WERI-Rb-1 (cell line): Measurements from ENCODE around the gene SLC44A4.
"Not testable (repeated sequence)": the region's sequence is repeated elsewhere in the genome, so short reads cannot be mapped to it uniquely, and the experiment has no call there.

Experiments
- DNase-seq: peaks from one replicate; pipeline ENCODE4 v3.0.0-alpha.2; 2020
- H3K27ac ChIP-seq: fragments of 250-450 bp; sonication (Bioruptor Pico); 2 replicates; pipeline ENCODE4 v1.5.1; 2020; ENCODE audit warnings: mild to moderate bottlenecking, moderate library complexity
- H3K27me3 ChIP-seq: fragments of 250-450 bp; sonication (Bioruptor Pico); 2 replicates; pipeline ENCODE4 v1.5.1; 2021; ENCODE audit warnings: mild to moderate bottlenecking, low read depth, moderate library complexity; ENCODE audit not compliant: insufficient read depth, severe bottlenecking
- H3K36me3 ChIP-seq: fragments of 250-450 bp; sonication (Bioruptor Pico); 2 replicates; pipeline ENCODE4 v1.5.1; 2020; ENCODE audit warnings: mild to moderate bottlenecking, moderate library complexity
- H3K4me3 ChIP-seq: 2 replicates; pipeline ENCODE4 v1.5.1; 2011; ENCODE audit warnings: low read depth, mild to moderate bottlenecking, control low read depth, low read length
- H3K9me3 ChIP-seq: fragments of 250-450 bp; sonication (Bioruptor Pico); 2 replicates; pipeline ENCODE4 v1.5.1; 2021; ENCODE audit warnings: mild to moderate bottlenecking, moderate library complexity; ENCODE audit not compliant: severe bottlenecking
- TF ChIP-seq, protein P1 (sequence below): IDR thresholded peaks from 2 replicates; pipeline ENCODE4 v1.5.1; 2011; ENCODE audit warnings: low read depth, mild to moderate bottlenecking, control low read depth, inconsistent platforms, low read length

The SLC44A4 gene

DNA sequence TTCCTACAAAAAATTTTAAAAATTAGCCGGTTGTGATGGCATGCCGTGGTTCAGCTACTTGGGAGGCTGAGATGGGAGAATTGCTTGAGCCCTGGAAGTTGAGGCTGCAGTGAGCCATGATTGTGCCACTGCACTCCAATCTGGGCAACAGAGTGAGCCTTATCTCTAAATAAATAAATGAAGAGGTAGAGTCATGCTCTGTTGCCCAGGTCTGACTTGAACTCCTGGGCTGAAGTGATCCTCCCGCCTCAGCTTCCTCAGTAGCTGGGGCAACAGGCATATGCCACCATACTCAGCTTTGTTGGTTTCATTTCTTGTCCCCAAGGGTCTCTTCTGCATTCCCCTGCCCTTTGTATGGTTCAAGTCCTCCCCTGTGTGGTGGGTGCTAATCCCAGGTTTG lies 34.3 kb downstream of the SLC44A4 start:
- Histone ChIP-seq H3K4me3 (no peak overlapping the region), H3K27me3 (no peaks in the 10 kb centered on the region), H3K36me3 (peaks cover 33% of the 10 kb centered on the region), H3K9me3 (peaks cover 4% of the 10 kb centered on the region), H3K27ac (no peak overlapping the region)
- no peak for DNase-seq
- TF ChIP-seq, protein P1, sequence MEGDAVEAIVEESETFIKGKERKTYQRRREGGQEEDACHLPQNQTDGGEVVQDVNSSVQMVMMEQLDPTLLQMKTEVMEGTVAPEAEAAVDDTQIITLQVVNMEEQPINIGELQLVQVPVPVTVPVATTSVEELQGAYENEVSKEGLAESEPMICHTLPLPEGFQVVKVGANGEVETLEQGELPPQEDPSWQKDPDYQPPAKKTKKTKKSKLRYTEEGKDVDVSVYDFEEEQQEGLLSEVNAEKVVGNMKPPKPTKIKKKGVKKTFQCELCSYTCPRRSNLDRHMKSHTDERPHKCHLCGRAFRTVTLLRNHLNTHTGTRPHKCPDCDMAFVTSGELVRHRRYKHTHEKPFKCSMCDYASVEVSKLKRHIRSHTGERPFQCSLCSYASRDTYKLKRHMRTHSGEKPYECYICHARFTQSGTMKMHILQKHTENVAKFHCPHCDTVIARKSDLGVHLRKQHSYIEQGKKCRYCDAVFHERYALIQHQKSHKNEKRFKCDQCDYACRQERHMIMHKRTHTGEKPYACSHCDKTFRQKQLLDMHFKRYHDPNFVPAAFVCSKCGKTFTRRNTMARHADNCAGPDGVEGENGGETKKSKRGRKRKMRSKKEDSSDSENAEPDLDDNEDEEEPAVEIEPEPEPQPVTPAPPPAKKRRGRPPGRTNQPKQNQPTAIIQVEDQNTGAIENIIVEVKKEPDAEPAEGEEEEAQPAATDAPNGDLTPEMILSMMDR, result no peak

DNA sequence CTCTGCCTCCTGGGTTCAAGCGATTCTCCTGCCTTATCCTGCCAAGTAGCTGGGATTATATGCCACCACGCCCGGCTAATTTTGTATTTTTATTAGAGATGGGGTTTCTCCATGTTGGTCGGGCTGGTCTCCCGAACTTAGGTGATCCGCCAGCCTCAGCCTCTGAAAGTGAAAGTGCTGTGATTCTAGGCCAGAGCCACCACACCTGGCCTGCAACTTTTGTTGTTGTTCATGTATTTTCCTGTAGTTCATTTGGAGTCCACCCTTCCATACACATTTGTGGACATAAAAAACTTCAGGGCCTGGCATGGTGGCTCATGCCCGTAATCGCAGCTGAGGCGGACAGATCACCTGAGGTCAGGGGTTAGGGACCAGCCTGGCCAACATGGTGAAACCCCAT lies 36.7 kb downstream of the SLC44A4 start:
- Histone ChIP-seq H3K27me3 (no peaks in the 10 kb centered on the region), H3K4me3 (no peak overlapping the region), H3K27ac (no peak overlapping the region), H3K9me3 (peaks cover 4% of the 10 kb centered on the region), H3K36me3 (peaks cover 58% of the 10 kb centered on the region)
- DNase-seq, result no peak
- TF ChIP-seq, protein P1, result no peak

DNA sequence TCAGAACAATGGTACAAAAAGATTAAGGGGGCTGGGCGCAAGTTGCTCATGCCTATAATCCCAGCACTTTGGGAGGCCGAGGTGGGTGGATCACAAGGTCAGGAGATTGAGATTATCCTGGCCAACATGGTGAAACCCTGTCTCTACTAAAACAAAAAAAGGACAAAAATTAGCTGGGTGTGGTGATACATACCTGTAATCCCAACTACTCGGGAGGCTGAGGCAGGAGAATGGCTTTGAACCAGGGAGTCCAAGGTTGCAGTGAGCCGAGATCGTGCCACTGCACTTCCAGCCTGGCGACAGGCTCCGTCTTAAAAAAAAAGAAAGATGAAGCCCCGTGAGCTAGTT lies 39.0 kb downstream of the SLC44A4 start:
- not testable (repeated sequence) for H3K9me3 ChIP-seq, H3K4me3 ChIP-seq, H3K27me3 ChIP-seq, DNase-seq
- peak overlapping the region; percentile 1; the same call in 1 of the 2 replicates for H3K27ac ChIP-seq
- peaks cover 80% of the 10 kb centered on the region for H3K36me3 ChIP-seq

DNA sequence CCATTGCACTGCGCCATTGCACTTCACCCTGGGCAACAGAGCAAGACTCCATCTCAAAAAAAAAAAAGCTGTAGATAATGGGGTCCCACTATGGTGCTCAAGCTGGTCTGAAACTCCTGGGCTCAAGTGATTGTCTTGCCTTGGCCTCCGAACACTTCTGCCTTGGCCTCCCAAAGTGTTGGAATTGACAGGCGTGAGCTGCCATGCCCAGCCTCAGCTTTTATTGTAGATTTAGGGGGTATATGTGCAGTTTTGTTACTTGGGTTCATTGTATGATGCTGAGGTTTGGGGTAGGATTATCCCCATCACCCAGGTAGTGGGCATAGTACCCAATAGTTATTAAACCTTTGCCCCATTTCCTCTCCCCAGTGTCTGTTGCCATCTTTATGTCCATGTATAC lies 39.8 kb downstream of the SLC44A4 start:
- H3K27me3 ChIP-seq, result no peaks in the 10 kb centered on the region
- H3K9me3 ChIP-seq, result peaks cover 4% of the 10 kb centered on the region
- no peak overlapping the region for H3K27ac ChIP-seq
- peaks cover 80% of the 10 kb centered on the region for H3K36me3 ChIP-seq
- TF ChIP-seq, protein P1, result no peak
- DNase-seq, result no peak
- no peak overlapping the region for H3K4me3 ChIP-seq

DNA sequence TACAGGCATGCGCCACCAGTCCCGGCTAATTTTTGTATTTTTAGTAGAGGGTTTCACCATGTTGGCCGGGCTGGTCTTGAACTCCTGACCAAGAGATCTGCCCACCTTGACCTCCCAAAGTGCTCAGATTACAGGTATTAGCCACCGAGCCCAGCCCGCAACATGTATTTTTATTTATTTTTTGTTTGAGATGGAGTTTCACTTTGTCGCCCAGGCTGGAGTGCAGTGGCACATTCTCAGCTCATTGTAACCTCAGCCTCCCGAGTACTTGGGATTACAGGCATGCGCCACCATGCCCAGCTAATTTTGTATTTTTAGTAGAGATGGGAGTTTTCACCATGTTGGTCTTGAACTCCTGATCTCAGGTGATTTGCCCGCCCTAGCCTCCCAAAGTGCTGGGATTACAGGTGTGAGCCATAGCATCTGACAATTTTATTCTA lies 40.7 kb downstream of the SLC44A4 start:
- H3K27me3 ChIP-seq, H3K9me3 ChIP-seq, H3K27ac ChIP-seq, DNase-seq, H3K4me3 ChIP-seq: not testable (repeated sequence)
- H3K36me3 ChIP-seq, result peaks cover 80% of the 10 kb centered on the region

DNA sequence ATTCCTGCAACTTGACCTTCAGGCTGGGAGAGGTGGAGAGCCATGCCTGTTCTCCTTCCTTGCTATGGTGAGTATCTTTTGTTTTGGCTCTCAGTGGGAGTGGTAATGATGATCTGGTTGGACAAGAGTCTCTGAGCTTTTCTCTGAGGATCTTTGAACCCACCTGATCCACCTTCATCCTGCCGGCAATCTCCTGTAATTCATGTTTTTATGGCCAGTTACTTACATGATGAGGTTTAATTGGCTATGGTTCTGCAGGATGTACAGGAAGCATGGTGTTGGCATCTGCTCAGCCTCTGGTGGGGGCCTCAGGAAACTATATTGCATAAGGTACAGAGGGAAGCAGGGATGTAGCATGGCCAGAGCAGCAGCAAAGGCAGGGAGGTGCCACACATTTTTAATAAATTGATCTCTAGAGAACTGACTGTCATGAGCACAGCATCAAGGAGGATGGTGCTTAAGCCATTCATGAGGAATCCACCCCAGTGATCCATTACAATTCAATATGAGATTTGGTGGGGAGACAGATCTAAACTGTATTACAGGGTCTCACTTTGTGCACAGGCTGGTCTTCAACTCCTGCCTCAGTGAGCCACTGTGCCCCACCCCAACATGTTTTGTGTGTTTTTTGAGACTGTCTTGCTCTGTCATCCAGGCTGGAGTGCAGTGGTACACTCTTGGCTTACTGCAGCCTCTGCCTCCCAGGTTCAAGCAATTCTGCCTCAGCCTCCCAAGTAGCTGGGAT lies 41.3 kb downstream of the SLC44A4 start:
- DNase-seq, result no peak
- peaks cover 76% of the 10 kb centered on the region for H3K36me3 ChIP-seq
- no peak overlapping the region for H3K27ac ChIP-seq
- H3K4me3 ChIP-seq, result peak overlapping the region; percentile 2; the same call in 1 of the 2 replicates
- no peaks in the 10 kb centered on the region for H3K27me3 ChIP-seq
- H3K9me3 ChIP-seq, result peaks cover 2% of the 10 kb centered on the region
- TF ChIP-seq, protein P1, result no peak
